GM12878 (cell line): Measurements from ENCODE around the gene BCHE. TPM values are rescaled to one million over a fixed set of nuclear protein-coding genes. Genes with fewer than 3 reads are reported as not detected.

Experiments
- ATAC-seq: fragments of 200-7000 bp; cut with Tn5 transposase; 3 replicates; pipeline ENCODE4 v1.9.1; 2020; ENCODE audit warnings: mild to moderate bottlenecking, moderate library complexity
- BruUV-seq: library from RNA; stranded (reverse); fragments of 400-500 nt; replicated peaks from 2 replicates; lab custom pipeline; 2021; lab: Mats Ljungman, UMichigan
- CTCF ChIA-PET: fragments of 300-600 bp; sonication (Branson Sonifier 250); formaldehyde crosslinking; extraction: SDS; loops from one replicate; lab custom pipeline; 2021; ENCODE audit warnings: inconsistent platforms; lab: Yijun Ruan, JAX
- POLR2A ChIA-PET: fragments of 350-600 bp; formaldehyde crosslinking; extraction: SDS; loops from one replicate; lab custom pipeline; 2021; ENCODE audit warnings: inconsistent platforms; lab: Charles Lee
- RAD21 ChIA-PET: fragments of 300-600 bp; sonication (Branson Sonifier 250); formaldehyde crosslinking; loops from one replicate; lab custom pipeline; 2023; ENCODE audit warnings: antibody characterized with exemption; ENCODE audit not compliant: unreplicated experiment; lab: Charles Lee
- SMC1A ChIA-PET: fragments of 300-600 bp; sonication (Branson Sonifier 250); formaldehyde crosslinking; loops from one replicate; lab custom pipeline; 2023; ENCODE audit not compliant: unreplicated experiment, uncharacterized antibody; lab: Charles Lee
- DNase-seq: peaks from one replicate; pipeline ENCODE4 v3.0.0-alpha.2; 2011; ENCODE audit warnings: low read depth, low spot score
- FAIRE-seq: peaks from 3 replicates; lab custom pipeline; 2011; peaks lifted over from hg19 to GRCh38; lab: Jason Lieb, UNC
- H2AFZ ChIP-seq: 2 replicates; pipeline ENCODE4 v1.6.0; 2011; ENCODE audit warnings: low read depth, low read length, control low read depth; ENCODE audit not compliant: control insufficient read depth
- H3K27ac ChIP-seq: 2 replicates; pipeline ENCODE4 v1.5.1; 2011; ENCODE audit warnings: control low read depth; ENCODE audit not compliant: control insufficient read depth, insufficient read depth
- H3K27me3 ChIP-seq, 2 experiments: replicated peaks in 1 of 2; 2 replicates each; pipeline versions ENCODE4 v1.6.0 to v1.6.1; 2011; ENCODE audit warnings: low read length in 1 of 2; ENCODE audit not compliant: control insufficient read depth in 2 of 2, insufficient read depth in 2 of 2
- H3K36me3 ChIP-seq, 2 experiments: 2 replicates each; pipeline ENCODE4 v1.5.1; 2011; ENCODE audit warnings: low read length in 1 of 2; ENCODE audit not compliant: control insufficient read depth in 2 of 2, insufficient read depth in 2 of 2
- H3K4me1 ChIP-seq: 2 replicates; pipeline ENCODE4 v1.6.1; 2011; ENCODE audit warnings: mild to moderate bottlenecking, low read length, moderate library complexity, mixed read lengths; ENCODE audit not compliant: control insufficient read depth, insufficient read depth
- H3K4me2 ChIP-seq: 2 replicates; pipeline ENCODE4 v1.6.0; 2011; ENCODE audit warnings: control low read depth; ENCODE audit not compliant: control insufficient read depth, insufficient read depth
- H3K4me3 ChIP-seq: fragments of 200-600 bp; sonication (generic); 2 replicates; pipeline ENCODE4 v1.5.1; 2016
- H3K79me2 ChIP-seq: 2 replicates; pipeline ENCODE4 v1.6.0; 2011; ENCODE audit warnings: low read length; ENCODE audit not compliant: control insufficient read depth, insufficient read depth
- H3K9ac ChIP-seq: 2 replicates; pipeline ENCODE4 v1.8.0; 2011; ENCODE audit warnings: low read length, control low read depth, mixed read lengths; ENCODE audit not compliant: control insufficient read depth, insufficient read depth
- H3K9me3 ChIP-seq: replicated peaks from 3 replicates; pipeline ENCODE4 v1.5.1; 2011; ENCODE audit warnings: mild to moderate bottlenecking, low read length; ENCODE audit not compliant: control insufficient read depth, insufficient read depth
- H4K20me1 ChIP-seq: 2 replicates; pipeline ENCODE4 v1.6.0; 2011; ENCODE audit not compliant: control insufficient read depth, insufficient read depth
- BHLHE40 ChIP-seq, 2 experiments: fragments of 450-650 bp in 1 of 2; IDR thresholded peaks; 2 replicates each; pipeline ENCODE4 v1.6.1; 2011 to 2017; ENCODE audit warnings: low read depth in 2 of 2, borderline replicate concordance in 1 of 2, improper control_type of control experiment in 1 of 2, low read length in 1 of 2, mild to moderate bottlenecking in 1 of 2
- CBFB ChIP-seq: IDR thresholded peaks from 2 replicates; pipeline ENCODE4 v1.6.1; 2016; ENCODE audit warnings: antibody characterized with exemption, low read depth
- CREB1 ChIP-seq: IDR thresholded peaks from 2 replicates; pipeline ENCODE4 v1.6.1; 2012; ENCODE audit warnings: low read depth, mild to moderate bottlenecking, inconsistent platforms
- ELK1 ChIP-seq: IDR thresholded peaks from 2 replicates; pipeline ENCODE4 v1.6.1; 2012; ENCODE audit warnings: low read depth, low read length, improper control_type of control experiment
- HDAC2 ChIP-seq: fragments of 200-600 bp; sonication (generic); IDR thresholded peaks from 2 replicates; pipeline ENCODE4 v1.6.1; 2017
- JUND ChIP-seq: IDR thresholded peaks from 2 replicates; pipeline ENCODE4 v1.6.1; 2012; ENCODE audit warnings: low read depth, mild to moderate bottlenecking, low read length, improper control_type of control experiment, moderate library complexity
- MEF2A ChIP-seq: IDR thresholded peaks from 2 replicates; pipeline ENCODE4 v1.6.1; 2011; ENCODE audit warnings: low read depth, mild to moderate bottlenecking, low read length, moderate library complexity; ENCODE audit not compliant: insufficient read depth
- MEF2B ChIP-seq: fragments of 450-650 bp; IDR thresholded peaks from 2 replicates; pipeline ENCODE4 v1.6.1; 2018; ENCODE audit warnings: mild to moderate bottlenecking, moderate library complexity; ENCODE audit not compliant: partially characterized antibody, poor library complexity, severe bottlenecking
- MXI1 ChIP-seq: fragments of 150-350 bp; IDR thresholded peaks from 2 replicates; pipeline ENCODE4 v1.6.1; 2011; ENCODE audit warnings: low read depth, mild to moderate bottlenecking, inconsistent platforms, low read length, improper control_type of control experiment
- MYC ChIP-seq: IDR thresholded peaks from 2 replicates; pipeline ENCODE4 v1.6.1; 2011; ENCODE audit warnings: mild to moderate bottlenecking, low read length, moderate library complexity, inconsistent platforms; ENCODE audit not compliant: insufficient read depth, insufficient replicate concordance, insufficient read length, severe bottlenecking
- NR2F1 ChIP-seq: fragments of 450-650 bp; conservative IDR thresholded peaks from 2 replicates; pipeline ENCODE4 v1.6.1; 2017; ENCODE audit warnings: mild to moderate bottlenecking
- PML ChIP-seq: IDR thresholded peaks from 2 replicates; pipeline ENCODE4 v1.6.1; 2012; ENCODE audit warnings: low read length, inconsistent platforms
- POU2F2 ChIP-seq: IDR thresholded peaks from 3 replicates; pipeline ENCODE4 v1.6.1; 2011; ENCODE audit warnings: low read depth, mild to moderate bottlenecking, low read length, borderline replicate concordance
- RAD51 ChIP-seq: fragments of 450-650 bp; IDR thresholded peaks from 2 replicates; pipeline ENCODE4 v1.6.1; 2016; ENCODE audit warnings: moderate library complexity, mild to moderate bottlenecking, inconsistent platforms
- RCOR1 ChIP-seq: conservative IDR thresholded peaks from 2 replicates; pipeline ENCODE4 v1.6.1; 2012; ENCODE audit warnings: low read depth, low read length, improper control_type of control experiment
- WGBS: methylation state at CpG from one replicate; pipeline ENCODE4 v1.1.6; 2016; ENCODE audit warnings: low lambda C conversion rate; ENCODE audit not compliant: insufficient replicate concordance, insufficient coverage; ENCODE audit errors: missing lambda C conversion rate; 5-methylcytosine and 5-hydroxymethylcytosine counted together
- in situ Hi-C: fragments of 300-500 bp; cut with MboI; formaldehyde crosslinking; loops from 9 replicates; pipeline ENCODE4 v1.14.3; 2018; ENCODE audit warnings: mixed read lengths
- intact Hi-C: fragments of 100-400 bp; cut with micrococcal nuclease; formaldehyde crosslinking; loops from one replicate; pipeline ENCODE4 v1.14.2; 2022; ENCODE audit not compliant: unreplicated experiment
- polyA plus RNA-seq, 11 experiments: library from polyadenylated mRNA; depleted of rRNA in 4 of 11; unstranded in 6 of 11; stranded (reverse) in 5 of 11; fragments of >200 nt; fragmentation: Nextera tagmentation in 4 of 11; fragmentation: Illumina TruSeq in 1 of 11; extraction: Ambion mirVana in 4 of 11; extraction: Trizol in 1 of 11; gene quantifications; 1 replicate in 1 of 11; 2 replicates in 10 of 11; pipeline versions ENCODE4 v1.2.1 to v1.2.3, GENCODE V29; 2011 to 2016; ENCODE audit warnings: inconsistent platforms in 2 of 11, missing spikeins in 2 of 11, low read depth in 1 of 11
- total RNA-seq, 4 experiments: library from RNA; depleted of rRNA in 3 of 4; stranded (reverse); fragments of >200 nt in 3 of 4; fragmentation: Illumina TruSeq in 1 of 4; extraction: Trizol in 1 of 4; gene quantifications; 2 replicates each; pipeline versions ENCODE4 v1.2.1 to v1.2.3, GENCODE V29; 2013 to 2021

The BCHE gene
- total and polyA plus RNA-seq, 10 of the 15 experiments (the other 5 are each of a cell fraction or from before 2014, with no cell fraction given) = 16.8 to 233 (median 29.3) TPM

GRCh38 chr3:165786013-165786412 is 51.2 kb downstream of the BCHE start:
- FAIRE-seq (no peak), ATAC-seq (peak; percentile 13), DNase-seq (no peak)
- WGBS = 56% methylated on average over 4 of the region's 4 CpGs
- Histone ChIP-seq H3K27me3 (no peaks in the 10 kb centered on the region), H3K9me3 (no peaks in the 10 kb centered on the region), H3K79me2 (no peaks in the 10 kb centered on the region), H3K27ac (no peak overlapping the region), H3K4me1 (no peaks in the 10 kb centered on the region), H3K4me3 (no peak overlapping the region), H4K20me1 (no peaks in the 10 kb centered on the region), H2AFZ (no peak overlapping the region), H3K4me2 (no peak overlapping the region), H3K36me3 (no peaks in the 10 kb centered on the region), H3K9ac (no peak overlapping the region)
- RAD21 ChIA-PET = interaction anchor here (1.1 to 5.1 kb wide), 8 partner anchors 10 to 102 kb away, joined by 3 to 67 read pairs (median 7); no protein-coding TSS in a partner anchor
- in situ Hi-C loops (no loop called here), intact Hi-C loops (no loop called here)
- POLR2A ChIA-PET = interaction anchor here (3.4 kb wide), 1 partner anchor 19 kb away, joined by 11 read pairs; no protein-coding TSS in a partner anchor
- TF ChIP-seq MEF2B = no peak
- TF ChIP-seq POU2F2 = no peak
- no peak for TF ChIP-seq PML
- TF ChIP-seq RAD51 = peak; percentile 13; the same call in 1 of the 2 replicates
- TF ChIP-seq CBFB = no peak
- BruUV-seq = no TSS peak
- SMC1A ChIA-PET = interaction anchor here (1.3 to 7.7 kb wide), 5 partner anchors 13 to 54 kb away, joined by 3 to 104 read pairs (median 4); no protein-coding TSS in a partner anchor
- CTCF ChIA-PET = interaction anchor here (1.0 kb wide), 1 partner anchor 40 kb away, joined by 3 read pairs; no protein-coding TSS in a partner anchor

GRCh38 chr3:165784337-165784736 is 52.9 kb downstream of the BCHE start:
- no peaks in the 10 kb centered on the region for H4K20me1 ChIP-seq
- ChIA-PET SMC1A (interaction anchor here (0.9 to 7.7 kb wide), 10 partner anchors 12 to 100 kb away, joined by 3 to 104 read pairs (median 4); no protein-coding TSS in a partner anchor), RAD21 (interaction anchor here (1.1 to 2.3 kb wide), 8 partner anchors 9 to 148 kb away, joined by 3 to 10 read pairs (median 4); no protein-coding TSS in a partner anchor), CTCF (interaction anchor here (1.0 kb wide), 1 partner anchor 10 kb away, joined by 3 read pairs; no protein-coding TSS in a partner anchor), POLR2A (interaction anchor here (0.8 kb wide), 1 partner anchor 10 kb away, joined by 3 read pairs; no protein-coding TSS in a partner anchor)
- no peak overlapping the region for H3K27ac ChIP-seq
- H3K36me3 ChIP-seq = no peaks in the 10 kb centered on the region
- H3K27me3 ChIP-seq = no peaks in the 10 kb centered on the region
- no peak overlapping the region for H3K4me3 ChIP-seq
- ATAC-seq (no peak), FAIRE-seq (no peak), DNase-seq (no peak)
- no peaks in the 10 kb centered on the region for H3K4me1 ChIP-seq
- no peak overlapping the region for H3K4me2 ChIP-seq
- H2AFZ ChIP-seq = no peak overlapping the region
- intact Hi-C loops (no loop called here), in situ Hi-C loops (no loop called here)
- no peaks in the 10 kb centered on the region for H3K9me3 ChIP-seq
- no TSS peak for BruUV-seq
- H3K9ac ChIP-seq = no peak overlapping the region
- WGBS = 50% methylated on average over 3 of the region's 3 CpGs
- no peaks in the 10 kb centered on the region for H3K79me2 ChIP-seq
- TF ChIP-seq NR2F1 = no peak
- TF ChIP-seq HDAC2 = no peak
- no peak for TF ChIP-seq MEF2A
- TF ChIP-seq MYC = no peak
- no peak for TF ChIP-seq CREB1
- no peak for TF ChIP-seq RCOR1
- TF ChIP-seq PML = no peak
- no peak for TF ChIP-seq ELK1
- no peak for TF ChIP-seq MXI1
- TF ChIP-seq BHLHE40 (IDR thresholded peaks at IDR 0.05; ENCODE audit: borderline replicate concordance in 1 of 2, low read depth in 2 of 2, low read length in 1 of 2) = no peak
- no peak for TF ChIP-seq JUND
